ENCODE data around the gene EIF1B.

Gene EIF1B

DNA sequence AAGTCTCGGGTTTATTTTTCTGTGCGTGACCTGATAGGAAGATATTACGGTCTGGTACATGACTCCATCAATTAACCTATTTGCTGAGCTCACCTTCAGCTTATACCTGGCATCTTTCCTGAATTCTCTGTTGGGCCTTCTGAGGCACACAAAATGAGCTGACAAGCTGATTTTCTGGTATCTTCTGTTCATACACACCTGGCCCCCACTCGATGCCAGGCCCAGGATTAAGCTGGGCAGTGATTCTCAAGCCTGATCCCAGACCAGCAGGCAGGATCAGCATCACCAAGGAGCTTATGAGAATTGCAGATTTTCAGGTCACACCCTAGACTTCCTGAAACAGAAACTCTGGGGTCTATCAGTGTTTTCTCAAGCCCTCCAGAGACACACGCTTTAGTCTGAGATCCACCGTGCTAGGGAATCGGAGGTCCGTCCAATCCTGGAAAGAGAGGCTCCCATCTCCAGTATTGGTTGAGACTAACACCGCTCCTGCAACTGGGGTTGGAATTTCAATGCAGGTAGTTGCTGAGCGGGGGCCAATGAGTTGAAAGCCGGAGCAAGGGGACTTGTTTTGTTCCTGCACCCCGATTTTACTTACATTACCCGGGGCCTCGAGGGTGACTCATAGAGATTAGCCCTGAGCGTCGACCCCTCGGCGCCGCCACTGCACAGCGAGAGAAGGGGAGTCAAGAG, 636 bp upstream of the EIF1B start:
- DNase-seq (ENCODE audit: low spot score) = no peak

DNA sequence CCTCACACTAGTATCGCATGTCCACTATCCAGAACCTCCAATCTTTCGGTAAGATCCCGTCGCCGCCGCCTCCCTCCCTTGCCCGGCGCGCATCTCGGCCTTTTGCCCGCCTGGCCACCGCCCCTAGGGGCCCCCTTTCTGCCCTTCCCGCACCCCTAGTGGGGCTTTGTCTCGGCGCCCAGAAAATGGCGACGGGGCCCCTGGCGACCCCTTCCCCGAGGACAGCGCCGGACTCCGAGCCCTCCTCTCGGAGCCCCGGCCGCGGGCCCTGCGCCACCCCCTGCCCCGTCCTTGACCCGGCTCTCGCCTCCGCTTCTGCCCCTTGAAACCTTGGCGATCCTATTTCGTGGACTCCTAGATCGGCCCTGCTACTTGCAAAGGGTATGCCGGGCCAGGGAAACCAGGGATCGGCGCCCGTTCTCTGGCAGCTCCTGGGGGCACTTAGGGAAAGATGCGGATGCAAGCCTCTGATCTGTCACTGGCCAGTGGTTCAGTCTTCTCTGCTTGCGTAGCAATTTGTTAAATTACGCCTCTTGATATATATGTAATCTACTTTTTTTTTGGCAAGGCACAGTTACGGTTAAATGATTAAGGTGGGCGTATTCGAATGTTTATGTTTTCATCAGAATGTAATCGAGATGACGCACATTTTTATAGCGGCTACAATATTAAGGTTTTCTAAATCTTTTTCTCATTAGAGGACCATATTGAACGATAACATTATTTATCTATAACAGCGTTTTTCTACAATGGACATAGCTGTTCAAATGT, 603 bp downstream of the EIF1B start:
- DNase-seq (ENCODE audit: low spot score) = peak; percentile 84

GRCh38 chr3:40310705-40311104, 1.2 kb downstream of the EIF1B start:
- DNase-seq (ENCODE audit: low spot score) = no peak

DNA sequence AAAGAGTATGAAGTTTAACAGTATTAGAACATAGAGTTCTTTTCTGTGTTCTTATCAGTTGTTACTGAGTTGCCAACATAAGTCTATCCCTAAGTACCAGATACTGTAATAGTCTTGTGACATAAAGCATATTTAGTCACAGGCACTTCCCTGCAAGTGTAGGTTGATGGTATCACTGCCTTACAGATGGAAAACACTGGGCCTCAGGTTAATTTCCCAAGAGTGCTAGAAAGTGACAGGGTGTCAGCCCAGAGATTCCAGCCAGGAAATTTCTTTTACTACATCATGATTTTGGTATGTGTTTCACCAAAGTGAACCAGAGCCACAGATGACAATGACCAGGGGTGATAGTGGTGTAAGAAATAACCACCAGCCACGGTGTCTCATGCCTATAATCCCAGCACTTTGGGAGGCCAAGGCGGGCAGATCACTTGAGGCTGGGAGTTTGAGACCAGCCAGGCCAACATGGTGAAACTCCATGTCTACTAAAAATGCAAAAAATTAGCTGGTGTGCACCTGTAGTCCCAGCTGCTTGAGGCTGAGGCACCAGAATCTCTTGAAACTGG, 3.2 kb downstream of the EIF1B start:
- no peak for DNase-seq (ENCODE audit: low spot score)

DNA sequence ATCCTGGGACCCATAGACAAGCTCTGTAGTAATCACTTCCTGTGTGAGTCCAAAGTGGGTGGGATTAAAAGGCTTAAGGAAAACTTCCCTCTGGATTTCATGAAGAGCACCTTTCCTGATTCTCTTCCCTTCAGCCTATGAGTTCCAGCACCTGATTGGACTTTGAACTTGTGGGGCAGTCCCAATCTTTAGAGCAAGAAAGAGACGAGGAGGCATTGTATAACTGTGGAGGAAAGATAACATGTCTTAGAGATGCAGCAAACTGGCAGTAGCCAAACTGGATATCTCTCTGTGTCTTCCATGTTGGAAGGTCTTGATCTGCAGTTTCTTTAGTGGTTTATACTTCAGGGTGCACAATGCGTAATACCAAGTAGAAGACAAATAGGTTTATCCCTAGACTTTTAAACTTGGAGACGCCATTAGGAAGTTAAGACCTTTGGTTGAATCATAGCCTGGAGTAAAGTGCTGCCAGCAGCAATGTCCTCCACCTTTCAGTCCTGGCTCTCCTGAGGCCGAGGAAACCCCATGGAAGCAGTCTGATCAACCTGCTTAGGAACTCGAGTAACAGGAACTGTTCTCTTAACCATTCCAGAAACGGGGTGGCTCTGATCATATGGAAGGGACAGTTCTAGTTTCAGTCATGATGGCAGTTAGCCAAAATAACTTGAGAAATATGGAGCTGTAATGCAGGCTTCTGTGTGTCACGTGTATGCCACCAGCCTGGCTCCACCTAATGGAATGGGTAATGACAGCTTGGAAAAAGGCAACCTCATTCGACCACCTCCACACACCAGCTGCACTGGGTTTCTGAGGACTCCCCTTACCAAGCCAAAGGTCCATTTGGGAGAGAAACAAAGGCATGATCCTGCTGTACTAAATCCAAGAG, 4.7 kb downstream of the EIF1B start:
- DNase-seq (ENCODE audit: low spot score) = no peak

DNA sequence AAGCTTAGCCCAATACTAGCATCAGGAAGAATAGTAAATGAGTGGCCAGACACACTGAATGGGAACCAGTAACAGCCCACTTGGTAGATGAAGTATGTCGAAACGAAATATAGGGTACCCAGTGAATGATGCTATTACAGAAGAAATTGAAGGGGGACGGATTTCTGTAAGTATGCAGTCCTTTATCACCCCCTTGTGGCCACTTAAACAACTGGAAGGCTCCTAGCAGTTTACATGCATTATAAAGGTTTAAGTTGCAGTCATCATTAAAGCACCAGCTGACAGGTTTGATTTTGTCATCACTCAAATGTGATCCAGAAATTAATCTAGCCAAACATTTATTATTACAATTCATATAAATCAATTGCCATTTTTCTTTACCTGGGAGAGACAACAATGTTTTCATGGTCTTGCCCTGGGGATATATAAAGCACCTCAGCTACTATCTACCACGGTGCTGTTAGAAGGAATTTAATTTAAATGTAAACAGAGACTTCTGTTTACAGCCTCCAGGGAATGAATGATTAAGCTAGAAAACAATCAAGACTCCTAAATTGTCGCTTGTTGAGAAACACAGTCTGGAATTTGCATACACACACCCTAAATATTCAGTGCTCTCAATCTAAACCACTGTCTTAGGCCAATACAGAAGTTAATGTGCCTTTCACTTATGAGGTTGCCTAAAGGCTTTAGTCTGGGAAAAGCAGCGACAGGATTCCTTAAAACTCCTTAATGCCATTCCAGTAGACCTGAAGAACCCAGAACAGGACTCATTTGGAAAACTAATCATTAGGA, 7.8 kb downstream of the EIF1B start:
- DNase-seq (ENCODE audit: low spot score) = no peak

DNA sequence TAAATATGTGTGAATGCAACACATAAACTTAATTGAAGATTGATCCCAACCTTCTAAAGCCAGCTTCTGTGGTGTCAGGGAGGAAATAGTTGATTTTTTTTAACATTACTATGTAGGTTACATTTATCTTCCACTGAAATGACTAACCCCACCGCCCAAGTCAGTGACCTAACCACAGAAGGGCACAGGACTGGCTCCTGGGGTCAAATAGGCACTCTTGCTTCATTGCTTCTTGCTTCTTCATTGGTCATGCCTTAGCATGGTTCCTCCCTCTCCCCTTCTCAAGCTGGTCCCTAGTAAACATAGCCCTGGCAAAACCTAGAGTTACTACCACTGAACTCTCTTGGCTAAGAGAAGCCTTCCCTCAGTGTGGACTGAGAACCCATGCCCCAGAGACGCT, 12.3 kb downstream of the EIF1B start:
- DNase-seq (ENCODE audit: low spot score) = no peak

GRCh38 chr3:40323946-40324345, 14.4 kb downstream of the EIF1B start:
- no peak for DNase-seq (ENCODE audit: low spot score)

DNA sequence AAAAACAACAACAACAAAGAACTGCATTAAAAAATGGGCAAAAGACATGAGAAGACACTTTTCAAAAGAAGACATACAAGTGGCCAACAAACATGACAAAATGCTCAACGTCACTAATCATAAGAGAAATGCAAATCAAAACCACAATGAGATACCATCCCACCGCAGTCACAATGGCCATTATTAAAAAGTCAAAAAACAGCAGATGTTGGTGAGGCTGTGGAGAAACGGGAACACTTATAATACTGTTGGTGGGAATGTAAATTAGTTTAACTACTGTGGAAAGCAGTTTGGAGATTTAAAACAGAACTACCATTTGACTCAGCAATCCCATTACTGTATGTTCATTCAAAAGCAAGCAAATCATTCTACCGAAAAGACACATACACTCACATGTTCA, 15.1 kb downstream of the EIF1B start:
- DNase-seq (ENCODE audit: low spot score) = no peak

DNA sequence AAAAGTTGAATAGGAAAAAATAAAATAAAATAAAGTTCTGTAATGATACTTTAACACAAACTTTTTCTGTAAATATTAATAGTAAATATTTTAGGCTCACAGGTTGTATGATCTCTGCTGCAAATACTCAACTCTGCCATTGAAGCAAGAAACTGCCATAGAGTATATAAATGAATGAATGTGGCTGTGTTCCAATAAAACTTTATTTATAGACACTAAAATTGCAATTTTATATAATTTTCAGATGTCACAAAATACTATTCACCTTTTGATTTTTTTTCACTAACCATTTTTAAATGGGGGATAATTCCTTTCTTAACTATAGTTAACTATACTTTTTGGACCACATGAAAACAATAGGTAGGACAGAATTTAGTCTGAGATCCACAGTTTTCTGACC, 16.0 kb downstream of the EIF1B start:
- DNase-seq (ENCODE audit: low spot score) = no peak

- no peak for DNase-seq (ENCODE audit: low spot score)
Measured at GRCh38 chr3:40328374-40328773, 18.9 kb downstream of the EIF1B start.

- no peak for DNase-seq (ENCODE audit: low spot score)
Measured at GRCh38 chr3:40329071-40329470, 19.6 kb downstream of the EIF1B start.

DNA sequence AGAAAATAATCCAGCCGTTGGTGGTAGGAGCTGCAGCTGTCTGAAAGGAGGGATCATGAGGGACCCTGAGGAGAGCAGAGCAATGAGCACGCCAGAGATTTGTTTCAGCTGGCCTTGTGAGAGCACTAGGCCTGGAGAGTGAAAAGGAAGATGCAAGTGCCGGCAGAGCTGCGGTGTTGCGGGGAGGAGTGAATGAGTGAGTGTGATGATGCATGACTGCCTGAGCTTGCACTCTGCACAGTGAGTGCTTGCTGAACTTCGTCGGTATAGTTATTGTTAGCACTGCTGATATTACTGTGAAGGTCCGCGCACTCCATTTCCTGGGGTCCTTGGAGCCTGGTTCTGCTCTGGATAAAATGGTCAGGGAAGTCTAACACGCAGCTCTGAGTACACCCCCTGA, 23.2 kb downstream of the EIF1B start:
- DNase-seq (ENCODE audit: low spot score) = no peak

DNA sequence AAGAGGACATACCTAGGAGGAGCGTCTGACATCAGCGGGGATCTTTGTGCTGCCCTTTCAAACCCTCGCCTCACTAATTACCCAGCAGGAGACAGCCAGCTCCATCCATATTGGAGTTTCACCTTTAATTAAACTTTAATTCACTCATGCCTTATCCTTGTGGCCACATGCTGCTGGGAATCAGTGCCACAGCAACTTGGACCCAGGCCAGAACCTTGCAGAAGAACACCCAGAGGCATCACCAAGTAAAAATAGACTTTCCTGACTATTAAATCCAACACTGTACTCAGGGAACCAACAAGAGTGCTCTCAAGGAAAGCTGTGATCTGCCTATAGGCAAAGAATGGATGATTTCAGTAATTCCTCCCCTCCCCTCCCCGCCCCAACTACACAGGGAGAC, 23.9 kb downstream of the EIF1B start:
- DNase-seq (ENCODE audit: low spot score) = no peak

DNA sequence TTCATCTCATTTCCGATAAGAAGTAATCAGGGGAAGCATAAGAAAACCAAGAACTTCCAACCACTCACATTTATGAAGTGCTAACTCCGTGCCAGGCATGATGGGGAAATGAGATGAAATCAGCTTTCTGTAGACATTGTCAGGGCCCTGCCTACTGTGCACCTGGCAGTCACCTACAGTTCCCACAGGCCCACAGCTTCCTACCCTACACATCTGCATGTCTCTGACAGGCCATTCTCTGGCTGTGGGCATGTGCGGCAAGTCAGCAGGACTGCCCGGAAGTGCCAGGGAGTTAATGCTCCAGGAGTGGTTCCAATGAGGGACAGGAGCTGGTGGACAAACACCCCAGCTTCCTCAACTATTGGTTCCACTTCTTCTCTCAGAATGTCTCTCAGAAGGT, 24.3 kb downstream of the EIF1B start:
- DNase-seq (ENCODE audit: low spot score) = no peak

DNA sequence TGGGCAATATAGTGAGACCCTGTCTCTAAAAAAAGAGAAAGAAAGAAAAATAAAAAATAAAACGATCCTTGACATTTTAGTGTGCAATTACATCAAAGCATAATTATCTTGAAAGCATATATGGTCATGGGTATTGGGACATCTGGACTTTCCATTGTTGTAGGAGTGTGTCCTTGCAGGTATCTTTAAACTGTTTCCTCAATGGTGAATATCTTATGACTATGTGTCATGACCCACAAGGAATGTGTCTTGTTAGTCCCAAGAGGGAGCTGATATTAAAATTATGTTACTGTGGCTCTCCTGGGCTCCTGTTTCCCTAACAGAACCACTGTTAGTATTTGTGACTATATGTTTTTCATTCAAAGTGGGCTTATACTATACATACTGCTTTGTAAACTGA, 26.6 kb downstream of the EIF1B start:
- no peak for DNase-seq (ENCODE audit: low spot score)

- DNase-seq (ENCODE audit: low spot score) = no peak
Measured at GRCh38 chr3:40336511-40337135, 27.1 kb downstream of the EIF1B start.

- DNase-seq (ENCODE audit: low spot score) = no peak
Measured at GRCh38 chr3:40337136-40338108, 27.9 kb downstream of the EIF1B start.

DNA sequence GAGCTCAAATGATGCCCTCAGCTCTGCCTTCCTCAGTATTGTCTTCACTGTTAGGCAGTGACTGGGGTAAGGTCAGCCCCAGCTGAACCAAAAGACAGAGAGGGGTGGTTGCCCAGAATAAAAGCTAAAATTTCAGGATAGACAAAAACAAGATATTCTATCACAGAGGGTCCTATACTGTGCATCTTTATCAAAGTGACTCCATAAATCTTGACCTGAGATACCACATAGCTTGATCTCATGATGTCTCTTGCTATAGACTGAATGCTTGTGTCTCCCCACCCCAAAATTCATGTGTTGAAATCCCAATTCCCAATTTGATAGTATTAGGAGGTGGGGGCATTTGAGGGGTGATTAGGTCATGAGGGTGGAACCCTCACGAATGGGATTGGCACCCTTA, 30.4 kb downstream of the EIF1B start:
- DNase-seq (ENCODE audit: low spot score) = no peak

Measured in left forelimb (tissue), 1 donor.